ENCODE measurements around the gene ATG2A. TPM values are rescaled to one million over a fixed set of nuclear protein-coding genes. Genes with fewer than 3 reads are reported as not detected.

The ATG2A gene
- total and polyA plus RNA-seq, 8 donors: 12.2 to 77.6 (median 26.6) TPM

DNA sequence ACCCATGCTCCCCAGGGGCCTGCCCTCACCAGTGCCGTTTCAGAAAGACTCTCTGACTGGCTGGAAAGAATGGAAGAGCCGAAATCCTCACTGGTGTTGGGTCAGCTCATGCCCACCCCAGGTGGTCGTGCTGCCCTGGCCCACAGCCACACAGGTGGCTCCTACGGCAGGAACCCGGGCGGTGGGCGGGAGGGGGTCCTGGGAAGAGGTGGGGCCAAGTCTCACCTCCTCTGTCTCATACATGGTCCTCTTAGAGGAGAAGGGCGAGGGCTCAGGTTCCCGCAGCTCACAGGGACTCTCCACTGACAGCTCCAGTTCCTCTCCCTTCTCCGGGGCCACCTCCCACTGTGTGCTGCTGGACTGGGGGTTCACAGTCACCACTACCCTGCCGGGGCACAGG, 8.2 kb downstream of the ATG2A start:
- intact Hi-C loops (cut with DNase I; ENCODE audit: low total_unique reads): no loop called here
- Histone ChIP-seq H3K27ac (no peak overlapping the region), H3K36me3 (peaks cover 87 to 100% (median 100%) of the 10 kb centered on the region in 4 donors), H3K4me3 (no peak overlapping the region), H3K4me1 (no peaks in the 10 kb centered on the region), H3K9me3 (no peaks in the 10 kb centered on the region), H3K27me3 (no peaks in the 10 kb centered on the region)
- DNase-seq: no peak
- TF ChIP-seq EP300 (IDR thresholded peaks at IDR 0.05) (no peak), POLR2A (IDR thresholded peaks at IDR 0.05) (no peak), POLR2AphosphoS5 (IDR thresholded peaks at IDR 0.05) (no peak)
- TF ChIP-seq, protein P1, sequence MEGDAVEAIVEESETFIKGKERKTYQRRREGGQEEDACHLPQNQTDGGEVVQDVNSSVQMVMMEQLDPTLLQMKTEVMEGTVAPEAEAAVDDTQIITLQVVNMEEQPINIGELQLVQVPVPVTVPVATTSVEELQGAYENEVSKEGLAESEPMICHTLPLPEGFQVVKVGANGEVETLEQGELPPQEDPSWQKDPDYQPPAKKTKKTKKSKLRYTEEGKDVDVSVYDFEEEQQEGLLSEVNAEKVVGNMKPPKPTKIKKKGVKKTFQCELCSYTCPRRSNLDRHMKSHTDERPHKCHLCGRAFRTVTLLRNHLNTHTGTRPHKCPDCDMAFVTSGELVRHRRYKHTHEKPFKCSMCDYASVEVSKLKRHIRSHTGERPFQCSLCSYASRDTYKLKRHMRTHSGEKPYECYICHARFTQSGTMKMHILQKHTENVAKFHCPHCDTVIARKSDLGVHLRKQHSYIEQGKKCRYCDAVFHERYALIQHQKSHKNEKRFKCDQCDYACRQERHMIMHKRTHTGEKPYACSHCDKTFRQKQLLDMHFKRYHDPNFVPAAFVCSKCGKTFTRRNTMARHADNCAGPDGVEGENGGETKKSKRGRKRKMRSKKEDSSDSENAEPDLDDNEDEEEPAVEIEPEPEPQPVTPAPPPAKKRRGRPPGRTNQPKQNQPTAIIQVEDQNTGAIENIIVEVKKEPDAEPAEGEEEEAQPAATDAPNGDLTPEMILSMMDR (IDR thresholded peaks at IDR 0.05): no peak
- 89 to 100% (median 91%) methylated on average over 1 to 11 of the region's 11 CpGs for WGBS, 5 donors

- Histone ChIP-seq H3K9me3 (no peaks in the 10 kb centered on the region), H3K4me3 (no peak overlapping the region), H3K4me1 (no peaks in the 10 kb centered on the region), H3K36me3 (peaks cover 87 to 100% (median 100%) of the 10 kb centered on the region in 4 donors), H3K27ac (no peak overlapping the region), H3K27me3 (no peaks in the 10 kb centered on the region)
- TF ChIP-seq POLR2AphosphoS5 (IDR thresholded peaks at IDR 0.05) (no peak), EP300 (IDR thresholded peaks at IDR 0.05) (no peak)
- whole genome bisulfite sequencing, 5 donors: 94 to 100% (median 96%) methylated on average over 2 to 13 of the region's 13 CpGs
- no peak for DNase-seq
- intact Hi-C loops (cut with DNase I; ENCODE audit: low total_unique reads): no loop called here
Observed at GRCh38 chr11:64906314-64906635, 10.7 kb downstream of the ATG2A start.

DNA sequence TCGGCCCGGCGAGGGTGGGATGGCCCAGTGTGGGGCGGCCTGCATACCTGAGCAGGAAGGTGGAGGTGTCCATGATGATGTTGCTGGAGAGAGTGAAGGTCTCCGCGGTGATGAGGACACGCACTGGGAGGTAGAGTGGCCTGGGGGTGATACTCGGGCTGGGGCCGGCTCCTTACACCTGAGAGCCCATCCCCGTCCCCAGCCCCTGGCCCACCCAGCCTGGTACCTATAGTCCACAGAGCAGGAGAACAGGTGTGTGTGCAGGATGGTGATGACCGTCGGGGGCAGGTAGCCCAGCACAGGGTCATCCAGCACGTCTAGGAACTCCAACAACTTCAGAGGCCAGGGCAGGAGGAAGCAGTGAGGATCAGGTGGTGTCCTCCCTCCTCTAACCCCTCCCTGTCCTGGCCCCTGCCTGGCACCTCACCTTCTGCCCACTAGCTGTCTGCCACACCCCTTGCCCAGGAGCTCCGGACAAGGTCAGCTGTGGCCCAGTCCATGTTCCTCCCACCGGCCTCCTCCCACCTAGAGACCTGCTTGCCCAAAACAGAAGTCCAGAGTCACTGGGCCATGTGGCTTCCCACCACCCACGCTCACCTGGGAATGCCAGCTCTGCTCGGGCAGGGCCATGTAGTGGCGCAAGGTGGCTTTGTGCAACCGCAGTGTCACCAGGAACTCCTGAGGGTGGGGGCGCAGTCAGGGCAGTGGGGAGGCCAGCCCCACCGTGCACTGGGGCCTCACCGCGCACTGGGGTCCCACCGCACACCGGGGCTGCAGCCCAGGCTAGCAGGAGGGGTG, 11.3 kb downstream of the ATG2A start:
- intact Hi-C loops (cut with DNase I; ENCODE audit: low total_unique reads): no loop called here
- no peaks in the 10 kb centered on the region for H3K4me1 ChIP-seq
- H3K27me3 ChIP-seq: no peaks in the 10 kb centered on the region
- DNase-seq: no peak
- no peak overlapping the region for H3K27ac ChIP-seq
- H3K36me3 ChIP-seq: peaks cover 86 to 100% (median 100%) of the 10 kb centered on the region in 4 donors
- no peak overlapping the region for H3K4me3 ChIP-seq
- TF ChIP-seq POLR2A (IDR thresholded peaks at IDR 0.05) (no peak), POLR2AphosphoS5 (IDR thresholded peaks at IDR 0.05) (no peak), EP300 (IDR thresholded peaks at IDR 0.05) (no peak)
- TF ChIP-seq, protein P1 (IDR thresholded peaks at IDR 0.05): no peak
- 90 to 94% (median 91%) methylated on average over 12 to 25 of the region's 25 CpGs for WGBS, 5 donors
- no peaks in the 10 kb centered on the region for H3K9me3 ChIP-seq

DNA sequence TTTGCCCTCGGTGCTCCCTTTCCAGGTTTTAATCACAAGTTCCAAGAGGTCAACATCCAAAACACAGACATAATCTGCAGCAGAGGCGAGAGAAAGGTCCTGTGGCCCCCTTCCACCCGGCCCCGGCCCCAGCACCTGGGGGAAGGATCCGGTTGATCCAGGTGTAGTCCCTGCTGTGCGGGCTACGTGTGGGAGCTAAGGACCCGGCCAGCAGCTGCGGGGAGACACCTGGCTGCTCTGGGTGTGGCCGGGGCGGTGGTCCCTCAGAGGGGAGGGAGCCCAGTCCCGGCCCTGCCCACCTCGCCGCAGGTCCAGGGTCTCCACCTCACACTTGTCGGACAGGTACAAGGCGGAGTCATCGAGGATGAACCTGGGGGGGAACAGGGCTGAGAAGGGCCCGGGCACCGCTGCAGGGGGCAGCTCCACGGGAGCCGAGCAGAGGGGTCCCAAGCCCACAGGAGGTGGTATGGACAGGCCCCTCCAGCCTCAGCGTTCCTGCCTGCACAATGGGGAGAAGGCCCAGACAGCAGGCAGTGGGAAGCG, 13.6 kb downstream of the ATG2A start:
- H3K36me3 ChIP-seq: peaks cover 83 to 100% (median 100%) of the 10 kb centered on the region in 4 donors
- intact Hi-C loops (cut with DNase I; ENCODE audit: low total_unique reads): no loop called here
- no peaks in the 10 kb centered on the region for H3K27me3 ChIP-seq
- no peak overlapping the region for H3K27ac ChIP-seq
- no peaks in the 10 kb centered on the region for H3K9me3 ChIP-seq
- no peak overlapping the region for H3K4me3 ChIP-seq
- H3K4me1 ChIP-seq: no peaks in the 10 kb centered on the region
- TF ChIP-seq POLR2A (IDR thresholded peaks at IDR 0.05) (no peak), EP300 (IDR thresholded peaks at IDR 0.05) (no peak), POLR2AphosphoS5 (IDR thresholded peaks at IDR 0.05) (no peak)
- TF ChIP-seq, protein P1 (IDR thresholded peaks at IDR 0.05): no peak
- WGBS, 5 donors: 88 to 94% (median 92%) methylated on average over 15 to 23 of the region's 23 CpGs
- DNase-seq: no peak

All from stomach (tissue), 9 donors.